Retinal pigment epithelial cell (primary cell): ENCODE measurements around the gene IFNB1.

Source experiments
- DNase-seq: peaks from one replicate; pipeline ENCODE4 v3.0.0-alpha.2; 2010; ENCODE audit warnings: low read depth
- H3K4me3 ChIP-seq: 2 replicates; pipeline ENCODE4 v1.5.1; 2011; ENCODE audit warnings: mild to moderate bottlenecking, low read length, control low read depth, moderate library complexity
- CTCF ChIP-seq: conservative IDR thresholded peaks from 2 replicates; pipeline ENCODE4 v1.5.1; 2011; ENCODE audit warnings: low read depth, low read length, control low read depth, inconsistent platforms

Gene IFNB1

DNA sequence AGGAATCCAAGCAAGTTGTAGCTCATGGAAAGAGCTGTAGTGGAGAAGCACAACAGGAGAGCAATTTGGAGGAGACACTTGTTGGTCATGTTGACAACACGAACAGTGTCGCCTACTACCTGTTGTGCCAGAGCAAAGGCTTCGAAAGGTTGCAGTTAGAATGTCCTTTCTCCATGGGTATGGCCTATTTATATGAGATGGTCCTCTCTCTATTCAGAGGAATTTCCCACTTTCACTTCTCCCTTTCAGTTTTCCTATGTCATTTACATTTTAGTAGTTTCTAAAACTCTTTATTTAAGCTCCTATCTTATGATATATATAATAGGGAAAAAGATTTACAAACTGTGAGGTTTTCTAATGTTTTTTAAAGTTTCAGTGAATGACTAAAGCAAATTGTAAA, at the start of gene IFNB1:
IFNB1 (minus strand) TSS at position 162 of the 400 bp plus-strand sequence; CDS start at position 89, 73 bp downstream.
- no peak within 1 kb of the TSS for H3K4me3 ChIP-seq
- DNase-seq, result no peak
- no peak for TF ChIP-seq CTCF

- no peak for TF ChIP-seq CTCF
- H3K4me3 ChIP-seq, result no peak overlapping the region
- DNase-seq, result no peak
Measured at GRCh38 chr9:21121595-21122251, 44.0 kb upstream of the IFNB1 start.

DNA sequence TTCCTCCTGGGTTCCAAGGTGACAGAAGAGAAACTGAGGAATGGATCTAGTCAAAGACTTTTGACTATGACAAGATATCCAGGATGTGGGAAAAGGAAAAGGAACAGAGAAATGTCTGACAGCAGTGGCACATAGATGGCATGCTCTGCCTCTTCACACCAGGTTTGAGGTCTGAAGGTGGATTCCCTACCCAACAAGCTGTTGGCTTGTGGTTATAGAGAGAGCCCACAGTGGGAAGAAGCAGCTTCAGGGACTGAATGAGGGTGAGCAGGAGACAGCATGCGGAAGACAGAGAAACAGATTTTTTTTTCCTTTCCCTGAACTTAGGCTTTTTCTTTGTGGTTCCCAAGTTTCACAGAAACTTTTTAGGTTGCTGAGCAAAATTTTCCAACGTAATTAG, 43.3 kb upstream of the IFNB1 start:
- DNase-seq, result no peak
- H3K4me3 ChIP-seq, result no peak overlapping the region
- TF ChIP-seq CTCF, result no peak

DNA sequence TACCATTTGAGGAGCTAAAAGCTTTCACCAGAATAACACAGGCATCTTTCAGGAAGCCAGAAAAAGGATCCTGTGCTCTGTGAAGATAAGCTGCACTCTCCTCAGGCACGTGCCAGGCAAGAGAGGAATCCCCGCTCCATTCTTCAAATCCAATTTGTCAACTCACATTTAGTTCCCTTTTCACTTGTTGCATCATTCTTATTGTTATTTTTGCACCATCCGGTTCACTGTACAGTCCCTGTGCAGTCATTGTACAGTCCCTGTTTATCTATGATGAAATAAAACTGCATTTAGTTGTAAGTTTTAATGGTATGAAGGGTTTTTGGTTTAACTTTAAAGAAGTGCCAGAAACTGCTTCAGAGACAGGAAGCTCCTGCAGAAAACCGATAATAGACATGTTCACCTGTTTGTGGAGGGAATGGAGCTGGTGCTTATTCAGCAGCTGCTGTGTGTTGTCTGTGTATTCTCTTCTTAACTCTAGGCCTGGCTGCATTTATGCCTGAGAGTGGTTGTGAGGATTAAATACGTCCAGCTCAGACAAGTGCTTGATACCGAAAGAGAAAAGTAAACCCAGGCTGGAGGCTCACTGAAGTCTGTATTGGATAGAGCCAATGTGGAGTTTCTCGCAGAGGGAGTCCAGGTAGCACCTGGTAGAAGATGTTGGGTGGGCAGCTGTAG, 41.5 kb upstream of the IFNB1 start:
- no peak for DNase-seq
- H3K4me3 ChIP-seq, result no peak overlapping the region
- no peak for TF ChIP-seq CTCF

DNA sequence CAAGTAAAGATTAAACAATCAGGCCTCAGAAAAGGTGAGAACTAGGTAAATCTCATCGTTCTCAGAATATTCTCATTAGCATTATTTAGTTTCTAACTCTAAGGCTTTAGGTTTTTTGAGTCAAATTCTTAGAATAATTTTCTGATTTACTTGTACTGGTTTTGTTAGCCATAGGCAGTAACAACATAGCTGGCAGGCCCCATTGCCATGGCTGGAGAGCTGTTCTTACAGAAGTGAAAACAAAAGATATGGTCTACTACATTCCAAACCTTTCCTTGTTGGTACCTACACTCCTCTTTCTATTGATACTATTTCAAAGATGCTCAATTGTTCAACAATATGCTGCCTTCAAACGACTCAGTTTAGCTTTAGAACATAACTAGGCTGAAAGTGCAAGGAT, 36.6 kb upstream of the IFNB1 start:
- no peak for DNase-seq
- no peak for TF ChIP-seq CTCF
- H3K4me3 ChIP-seq, result no peak overlapping the region

GRCh38 chr9:21110708-21111576, 33.2 kb upstream of the IFNB1 start:
- H3K4me3 ChIP-seq, result no peak overlapping the region
- DNase-seq, result peak; percentile 33
- peak; percentile 81 for TF ChIP-seq CTCF
